Neural crest cell (in vitro differentiated cells): Measurements from ENCODE around the gene FBXL19. TPM values are rescaled to one million over a fixed set of nuclear protein-coding genes. Genes with fewer than 3 reads are reported as not detected.
A peak's percentile ranks its signal among the peaks of the same experiment; 100 is the strongest.

Experiments used
- DNase-seq: peaks from one replicate; pipeline ENCODE4 v3.0.0; 2021; ENCODE audit warnings: low read depth, mixed read lengths, low spot score
- H3K27ac Mint-ChIP-seq: one replicate; pipeline ENCODE4 v1.8.0; 2021; ENCODE audit warnings: mild to moderate bottlenecking, mixed read lengths; ENCODE audit not compliant: unreplicated experiment
- H3K27me3 Mint-ChIP-seq: 2 replicates; pipeline ENCODE4 v1.8.0; 2021; ENCODE audit warnings: low read depth, mild to moderate bottlenecking, mixed read lengths
- H3K36me3 Mint-ChIP-seq: 2 replicates; pipeline ENCODE4 v1.8.0; 2021; ENCODE audit warnings: low read depth, mild to moderate bottlenecking, mixed read lengths
- H3K4me1 Mint-ChIP-seq: 2 replicates; pipeline ENCODE4 v1.8.0; 2021; ENCODE audit warnings: mixed read lengths
- H3K4me3 Mint-ChIP-seq: one replicate; pipeline ENCODE4 v1.8.0; 2021; ENCODE audit warnings: mild to moderate bottlenecking, mixed read lengths
- H3K9me3 Mint-ChIP-seq: 2 replicates; pipeline ENCODE4 v1.8.0; 2021; ENCODE audit warnings: mixed read lengths
- total RNA-seq: library from RNA; stranded (reverse); gene quantifications from 2 replicates; pipeline ENCODE4 v1.2.1, GENCODE V29; 2021
- TF ChIP-seq, protein P1 (sequence below): fragments of 200-600 bp; sonication (generic); conservative IDR thresholded peaks from 2 replicates; pipeline ENCODE4 v1.5.0; 2021; ENCODE audit warnings: antibody characterized with exemption, mild to moderate bottlenecking

FBXL19 gene
- total RNA-seq, 1 donor from 2014 or later = 84.7 TPM

DNA sequence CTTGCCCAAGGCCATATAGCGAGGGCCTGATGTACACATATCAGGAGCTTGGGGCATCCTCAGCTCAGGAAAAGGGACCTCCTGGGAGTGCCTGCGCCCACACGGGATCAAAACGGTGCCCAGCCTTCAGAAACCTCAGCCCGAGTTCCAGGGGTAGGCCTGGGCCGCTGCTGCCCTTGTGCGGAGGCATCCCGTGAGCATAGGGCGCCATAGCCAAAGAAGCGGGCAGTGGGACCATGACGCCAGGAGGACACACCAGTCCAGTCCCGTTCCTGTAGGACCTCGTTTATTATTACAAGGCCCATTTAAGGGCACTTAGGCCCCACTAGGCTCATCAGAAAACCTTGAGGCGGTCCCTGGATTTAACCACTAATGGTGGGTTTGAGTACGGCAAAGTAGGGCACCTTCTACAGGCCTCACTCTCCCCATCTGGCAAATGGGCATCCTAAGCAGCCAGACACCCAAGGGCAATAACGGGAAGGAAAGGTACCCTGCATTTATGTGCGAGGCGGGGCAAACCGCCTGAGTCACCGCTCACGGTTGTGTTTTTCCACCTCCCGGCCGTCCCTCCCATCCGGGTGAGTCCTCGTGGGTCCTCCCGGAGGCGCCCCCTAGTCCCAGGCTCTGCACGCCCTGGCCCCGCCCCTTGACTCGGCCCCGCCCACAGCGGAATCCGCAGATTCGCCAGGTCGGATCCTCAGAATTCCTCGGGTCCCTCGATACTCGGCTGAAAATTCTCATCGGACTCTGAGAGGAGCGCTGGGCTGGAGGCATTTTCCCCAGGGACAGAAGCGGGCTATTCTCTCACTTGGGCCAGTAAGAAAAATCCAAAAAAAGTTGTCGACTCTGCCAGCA lies 33.5 kb downstream of the FBXL19 start:
- peaks cover 32% of the 10 kb centered on the region for H3K4me1 Mint-ChIP-seq
- peaks cover 8% of the 10 kb centered on the region for H3K27me3 Mint-ChIP-seq
- TF ChIP-seq, protein P1, sequence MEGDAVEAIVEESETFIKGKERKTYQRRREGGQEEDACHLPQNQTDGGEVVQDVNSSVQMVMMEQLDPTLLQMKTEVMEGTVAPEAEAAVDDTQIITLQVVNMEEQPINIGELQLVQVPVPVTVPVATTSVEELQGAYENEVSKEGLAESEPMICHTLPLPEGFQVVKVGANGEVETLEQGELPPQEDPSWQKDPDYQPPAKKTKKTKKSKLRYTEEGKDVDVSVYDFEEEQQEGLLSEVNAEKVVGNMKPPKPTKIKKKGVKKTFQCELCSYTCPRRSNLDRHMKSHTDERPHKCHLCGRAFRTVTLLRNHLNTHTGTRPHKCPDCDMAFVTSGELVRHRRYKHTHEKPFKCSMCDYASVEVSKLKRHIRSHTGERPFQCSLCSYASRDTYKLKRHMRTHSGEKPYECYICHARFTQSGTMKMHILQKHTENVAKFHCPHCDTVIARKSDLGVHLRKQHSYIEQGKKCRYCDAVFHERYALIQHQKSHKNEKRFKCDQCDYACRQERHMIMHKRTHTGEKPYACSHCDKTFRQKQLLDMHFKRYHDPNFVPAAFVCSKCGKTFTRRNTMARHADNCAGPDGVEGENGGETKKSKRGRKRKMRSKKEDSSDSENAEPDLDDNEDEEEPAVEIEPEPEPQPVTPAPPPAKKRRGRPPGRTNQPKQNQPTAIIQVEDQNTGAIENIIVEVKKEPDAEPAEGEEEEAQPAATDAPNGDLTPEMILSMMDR = peak; percentile 36
- peak overlapping the region; percentile 100 for H3K27ac Mint-ChIP-seq
- DNase-seq = peak; percentile 82
- peaks cover 16% of the 10 kb centered on the region for H3K36me3 Mint-ChIP-seq
- H3K4me3 Mint-ChIP-seq = peak overlapping the region; percentile 99
- no peaks in the 10 kb centered on the region for H3K9me3 Mint-ChIP-seq

DNA sequence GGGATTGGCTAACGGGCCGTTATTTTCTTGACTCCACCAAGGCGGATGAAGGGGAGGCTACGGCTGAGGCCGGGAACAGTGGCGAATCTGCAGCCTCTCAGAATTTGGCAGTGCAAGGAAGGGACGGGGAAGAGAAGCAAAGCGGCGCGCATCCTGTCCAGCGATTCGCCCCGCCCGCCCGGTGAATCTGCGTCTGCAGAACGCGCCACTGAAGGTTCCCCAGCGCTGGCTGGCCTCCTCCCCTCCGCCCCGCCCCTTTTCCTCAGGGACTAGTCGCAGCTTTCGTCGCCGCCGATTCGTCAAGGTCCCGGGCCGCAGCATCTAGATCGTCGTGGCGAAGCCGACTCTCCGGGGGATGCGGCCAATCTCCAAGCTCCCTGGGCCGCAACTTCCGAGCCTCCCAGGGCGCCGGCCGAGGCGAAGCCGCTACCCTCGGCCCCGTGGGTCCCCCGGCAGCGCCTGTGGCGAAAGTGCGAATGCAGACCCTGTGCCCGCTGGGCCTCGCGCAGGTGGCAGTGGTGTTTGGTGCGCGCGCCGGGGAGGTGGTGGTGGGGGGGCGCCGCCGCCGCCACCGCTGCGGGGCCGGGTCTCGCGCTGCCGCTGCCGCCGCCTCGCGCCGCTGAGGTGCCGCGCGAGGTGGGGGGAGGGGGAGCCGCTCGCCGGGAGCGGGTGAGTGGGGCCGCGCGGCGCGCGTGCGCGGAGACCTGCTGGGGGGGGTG lies 34.2 kb downstream of the FBXL19 start, which contains the start of gene SETD1A:
TSS of gene SETD1A (plus strand) at position 299 of the 719 bp plus-strand sequence. CDS start 978 bp downstream, outside the sequence.
- Mint-ChIP-seq H3K27me3 (peaks cover 8% of the 10 kb centered on the region), H3K27ac (peak within 1 kb of the TSS; percentile 100), H3K9me3 (no peaks in the 10 kb centered on the region), H3K4me3 (peak within 1 kb of the TSS; percentile 99), H3K4me1 (peaks cover 32% of the 10 kb centered on the region), H3K36me3 (peaks cover 16% of the 10 kb centered on the region)
- DNase-seq = peak; percentile 96
- TF ChIP-seq, protein P1 = no peak

DNA sequence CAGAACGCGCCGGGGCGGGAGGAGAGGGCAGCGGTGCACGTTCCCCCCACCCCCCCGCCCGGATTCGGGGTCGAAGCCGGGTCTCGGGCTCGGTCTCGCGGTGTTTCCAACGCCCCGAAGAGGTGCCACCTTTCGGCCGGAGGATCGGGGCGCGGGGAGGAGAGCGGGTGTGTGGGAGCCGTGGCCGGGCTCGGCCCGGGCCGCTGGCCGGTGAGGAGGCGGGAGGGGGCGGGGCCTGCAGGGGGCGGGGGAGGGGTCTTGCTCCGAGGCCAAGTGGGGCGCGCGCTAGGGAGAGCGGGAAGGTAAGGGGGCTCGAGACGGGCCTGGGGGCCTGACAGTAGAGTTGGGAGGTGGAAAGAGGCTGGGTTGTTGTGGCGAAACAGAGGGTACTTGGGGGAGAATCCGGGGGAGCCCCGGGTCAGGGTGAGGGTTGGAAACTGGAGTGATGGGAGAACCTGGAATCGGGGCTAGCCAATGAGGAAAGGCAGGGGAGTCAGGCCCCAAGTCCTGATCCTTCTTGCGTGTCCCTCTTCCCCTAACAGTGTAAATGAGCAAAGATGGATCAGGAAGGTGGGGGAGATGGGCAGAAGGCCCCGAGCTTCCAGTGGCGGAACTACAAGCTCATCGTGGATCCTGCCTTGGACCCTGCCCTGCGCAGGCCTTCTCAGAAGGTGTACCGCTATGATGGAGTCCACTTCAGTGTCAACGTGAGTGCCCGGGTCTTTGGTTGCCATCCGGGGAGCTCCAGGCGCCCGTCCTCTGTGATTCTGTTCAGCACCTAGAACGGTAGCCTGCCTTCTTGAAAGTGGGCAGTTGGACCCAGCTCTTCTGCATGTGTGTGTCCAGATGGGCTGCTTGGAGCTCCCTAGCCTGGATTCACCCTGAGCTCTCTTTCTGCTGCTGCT lies 35.1 kb downstream of the FBXL19 start:
- no peaks in the 10 kb centered on the region for H3K9me3 Mint-ChIP-seq

DNA sequence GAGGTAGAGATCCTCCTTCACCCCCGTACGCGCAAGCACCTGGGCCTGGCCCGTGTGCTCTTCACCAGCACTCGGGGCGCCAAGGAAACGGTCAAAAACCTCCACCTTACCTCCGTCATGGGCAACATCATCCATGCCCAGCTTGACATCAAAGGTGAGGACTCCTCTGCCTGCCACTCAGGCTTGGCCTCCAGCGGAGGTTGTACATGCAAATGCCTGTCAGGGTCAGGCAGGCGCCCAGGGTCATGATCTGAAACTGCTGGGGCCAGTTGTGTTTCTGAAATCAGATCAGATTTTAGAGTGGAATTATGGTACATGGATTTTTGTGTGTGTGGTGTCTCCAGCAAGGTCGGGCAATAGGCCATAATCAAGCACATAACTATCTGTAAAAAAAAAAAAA lies 38.0 kb downstream of the FBXL19 start:
- Mint-ChIP-seq H3K9me3 (no peaks in the 10 kb centered on the region), H3K27ac (no peak overlapping the region), H3K4me1 (peaks cover 25% of the 10 kb centered on the region), H3K4me3 (peak overlapping the region; percentile 78), H3K36me3 (peaks cover 21% of the 10 kb centered on the region), H3K27me3 (peaks cover 5% of the 10 kb centered on the region)
- no peak for DNase-seq
- TF ChIP-seq, protein P1 = no peak

More for the DNA sequence above, 35.1 kb downstream of the FBXL19 start:
- Mint-ChIP-seq H3K36me3 (peaks cover 19% of the 10 kb centered on the region), H3K4me1 (peaks cover 31% of the 10 kb centered on the region), H3K27me3 (peaks cover 8% of the 10 kb centered on the region), H3K27ac (peak overlapping the region; percentile 93), H3K4me3 (peak overlapping the region; percentile 93)
- DNase-seq = peak; percentile 50
- TF ChIP-seq, protein P1 = no peak
